ENCODE measurements around the gene CAPNS1. TPM values are rescaled to one million over a fixed set of nuclear protein-coding genes. Genes with fewer than 3 reads are reported as not detected.
"Not testable (repeated sequence)": the region's sequence is repeated elsewhere in the genome, so short reads cannot be mapped to it uniquely, and the experiment has no call there.

CAPNS1 gene
- total and polyA plus RNA-seq, 5 donors from 2014 or later = 105 to 262 (median 152) TPM

DNA sequence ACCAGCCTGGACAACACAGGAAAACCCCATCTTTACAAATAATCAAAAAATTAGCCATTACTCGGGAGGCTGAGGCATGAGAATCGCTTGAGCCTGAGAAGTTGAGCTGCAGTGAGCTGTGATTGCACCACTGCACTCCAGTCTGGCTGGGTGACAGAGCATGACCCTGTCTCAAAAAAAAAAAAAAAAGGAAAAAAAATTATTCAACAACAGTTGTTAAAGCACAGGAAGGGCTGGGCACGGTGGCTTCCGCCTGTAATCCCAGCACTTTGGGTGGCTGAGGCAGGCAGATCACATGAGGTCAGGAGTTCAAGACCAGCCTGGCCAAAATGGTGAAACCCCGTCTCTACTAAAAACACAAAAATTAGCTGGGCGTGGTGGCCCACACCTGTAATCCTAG, 8.6 kb upstream of the CAPNS1 start:
- H3K36me3 Mint-ChIP-seq; H3K27ac ChIP-seq (ENCODE audit: insufficient read depth, low read length, poor library complexity, severe bottlenecking); H3K9me3 ChIP-seq (ENCODE audit: control insufficient read depth in 2 of 2, low read length in 2 of 2); DNase-seq; H3K9me3 Mint-ChIP-seq; H3K27me3 Mint-ChIP-seq; H3K4me3 ChIP-seq (ENCODE audit: low read depth, low read length); H3K27me3 ChIP-seq (ENCODE audit: control insufficient read depth, insufficient read depth, low read length); ATAC-seq (ENCODE audit: low read depth in 2 of 2); H3K27ac Mint-ChIP-seq; H3K36me3 ChIP-seq (ENCODE audit: control insufficient read depth, insufficient read depth, low read length): not testable (repeated sequence)
- peaks cover 17% of the 10 kb centered on the region for H3K4me1 ChIP-seq (ENCODE audit: control insufficient read depth, insufficient read depth, low read length, poor library complexity, severe bottlenecking)
- H3K4me1 Mint-ChIP-seq = peaks cover 0 to 29% (median 19%) of the 10 kb centered on the region in 4 donors
- peak overlapping the region in 1 of 4 donors; percentile 85 for H3K4me3 Mint-ChIP-seq

DNA sequence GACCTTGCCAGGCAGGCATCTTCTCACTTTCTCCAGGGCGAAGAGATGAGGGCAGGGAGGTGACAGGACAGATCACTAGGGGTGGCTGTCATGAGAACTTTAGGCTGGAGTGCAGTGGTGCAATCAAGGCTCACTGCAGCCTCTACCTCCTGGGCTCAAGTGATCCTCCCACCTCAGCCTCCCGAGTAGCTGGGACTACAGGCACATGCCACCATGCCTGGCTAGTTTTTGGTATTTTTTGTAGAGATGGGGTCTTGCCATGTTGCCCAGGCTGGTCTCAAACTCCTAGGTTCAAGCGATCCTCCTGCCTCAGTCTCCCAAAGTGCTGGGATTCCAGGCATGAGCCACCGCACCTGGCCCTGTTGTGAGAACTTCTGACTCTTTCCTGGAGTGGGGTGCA, 5.0 kb upstream of the CAPNS1 start:
- H3K36me3 ChIP-seq (ENCODE audit: control insufficient read depth, insufficient read depth, low read length); H3K27me3 Mint-ChIP-seq; DNase-seq; H3K27ac ChIP-seq (ENCODE audit: insufficient read depth, low read length, poor library complexity, severe bottlenecking); ATAC-seq (ENCODE audit: low read depth in 2 of 2); H3K4me3 ChIP-seq (ENCODE audit: low read depth, low read length); H3K36me3 Mint-ChIP-seq; H3K27me3 ChIP-seq (ENCODE audit: control insufficient read depth, insufficient read depth, low read length); H3K9me3 ChIP-seq (ENCODE audit: control insufficient read depth in 2 of 2, low read length in 2 of 2); H3K9me3 Mint-ChIP-seq: not testable (repeated sequence)
- Mint-ChIP-seq H3K4me3 (peak overlapping the region in 1 of 4 donors; percentile 60), H3K4me1 (peaks cover 0 to 21% (median 12%) of the 10 kb centered on the region in 4 donors), H3K27ac (peak overlapping the region in 1 of 3 donors; percentile 77)
- H3K4me1 ChIP-seq (ENCODE audit: control insufficient read depth, insufficient read depth, low read length, poor library complexity, severe bottlenecking) = peaks cover 11% of the 10 kb centered on the region

DNA sequence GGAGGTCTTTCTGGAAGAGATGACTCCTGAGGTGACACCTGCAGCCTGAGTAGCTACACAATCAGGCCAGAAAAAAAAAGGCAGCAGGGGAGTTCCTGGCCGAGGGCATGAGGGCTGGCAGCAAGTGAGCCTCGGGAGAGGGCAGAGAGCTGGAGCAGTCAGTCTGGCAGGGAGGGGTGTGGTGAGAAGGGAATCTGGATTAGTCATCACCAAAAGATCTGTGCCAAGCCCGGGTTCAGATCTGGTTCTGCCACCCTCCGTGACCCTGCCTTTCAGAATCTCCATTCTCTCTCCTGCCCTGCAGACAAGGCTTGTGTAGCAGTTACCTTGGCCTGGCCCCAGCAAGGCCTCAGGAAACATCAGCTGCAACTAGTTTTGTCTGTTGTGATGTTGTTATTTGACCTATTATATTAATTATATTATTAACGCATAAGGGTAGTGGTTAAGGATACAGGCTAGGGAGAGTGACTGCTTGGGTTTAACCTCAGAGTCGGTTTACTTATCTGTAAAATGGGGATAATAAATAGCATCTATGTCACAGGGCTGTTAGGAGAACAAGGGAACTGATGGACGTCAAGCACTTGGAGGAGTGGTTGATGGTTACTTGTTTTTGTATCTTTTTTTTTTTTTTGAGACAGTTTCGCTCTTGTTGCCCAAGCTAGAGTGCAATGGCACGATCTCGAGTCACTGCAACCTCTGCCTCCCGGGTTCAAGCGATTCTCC, 2.7 kb upstream of the CAPNS1 start:
- ATAC-seq (ENCODE audit: low read depth in 2 of 2) (no peak), DNase-seq (peak in 1 of 3 donors; percentile 5)
- peak overlapping the region in 2 of 3 donors; percentile 8 to 70 for H3K27ac Mint-ChIP-seq
- no peaks in the 10 kb centered on the region for H3K27me3 Mint-ChIP-seq
- Histone ChIP-seq H3K4me3 (ENCODE audit: low read depth, low read length) (no peak overlapping the region), H3K9me3 (ENCODE audit: control insufficient read depth in 2 of 2, low read length in 2 of 2) (no peaks in the 10 kb centered on the region), H3K4me1 (ENCODE audit: control insufficient read depth, insufficient read depth, low read length, poor library complexity, severe bottlenecking) (peaks cover 22% of the 10 kb centered on the region), H3K27ac (ENCODE audit: insufficient read depth, low read length, poor library complexity, severe bottlenecking) (no peak overlapping the region), H3K27me3 (ENCODE audit: control insufficient read depth, insufficient read depth, low read length) (no peaks in the 10 kb centered on the region), H3K36me3 (ENCODE audit: control insufficient read depth, insufficient read depth, low read length) (no peaks in the 10 kb centered on the region)
- peak overlapping the region in 3 of 4 donors; percentile 33 to 82 (median 70) for H3K4me3 Mint-ChIP-seq
- peaks cover 0 to 4% (median 0%) of the 10 kb centered on the region in 7 donors for H3K9me3 Mint-ChIP-seq
- H3K4me1 Mint-ChIP-seq = peaks cover 8 to 24% (median 18%) of the 10 kb centered on the region in 4 donors
- peaks cover 6% of the 10 kb centered on the region for H3K36me3 Mint-ChIP-seq

DNA sequence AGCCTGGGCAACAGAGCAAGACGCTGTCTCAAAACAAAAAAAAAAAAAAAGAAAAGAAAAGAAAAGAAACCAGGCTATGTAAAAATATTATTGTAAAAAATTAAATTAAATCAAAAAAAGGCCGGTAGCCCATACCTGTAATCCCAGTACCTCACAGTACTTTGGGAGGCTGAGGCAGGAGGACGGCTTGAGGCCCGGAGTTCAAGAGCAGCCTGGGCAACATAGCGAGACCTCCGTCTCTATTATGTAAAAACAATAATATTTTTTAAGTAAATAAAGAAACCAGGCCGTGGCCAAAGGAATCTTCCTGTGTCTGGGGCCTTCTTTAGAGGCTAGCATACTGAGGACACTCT, 770 bp upstream of the CAPNS1 start:
- H3K36me3 Mint-ChIP-seq = peaks cover 12% of the 10 kb centered on the region
- Histone ChIP-seq H3K36me3 (ENCODE audit: control insufficient read depth, insufficient read depth, low read length) (peaks cover 10% of the 10 kb centered on the region), H3K4me1 (ENCODE audit: control insufficient read depth, insufficient read depth, low read length, poor library complexity, severe bottlenecking) (peaks cover 18% of the 10 kb centered on the region), H3K27me3 (ENCODE audit: control insufficient read depth, insufficient read depth, low read length) (no peaks in the 10 kb centered on the region), H3K27ac (ENCODE audit: insufficient read depth, low read length, poor library complexity, severe bottlenecking) (peak overlapping the region; percentile 81), H3K9me3 (ENCODE audit: control insufficient read depth in 2 of 2, low read length in 2 of 2) (no peaks in the 10 kb centered on the region), H3K4me3 (ENCODE audit: low read depth, low read length) (peak overlapping the region; percentile 55)
- H3K27me3 Mint-ChIP-seq = no peaks in the 10 kb centered on the region
- peak overlapping the region; percentile 89 to 94 (median 92) for H3K4me3 Mint-ChIP-seq
- DNase-seq (no peak), ATAC-seq (ENCODE audit: low read depth in 2 of 2) (no peak)
- peaks cover 0 to 4% (median 0%) of the 10 kb centered on the region in 7 donors for H3K9me3 Mint-ChIP-seq
- H3K27ac Mint-ChIP-seq = peak overlapping the region; percentile 91 to 95 (median 93)
- H3K4me1 Mint-ChIP-seq = peaks cover 8 to 20% (median 12%) of the 10 kb centered on the region in 4 donors

GRCh38 chr19:36140304-36141038, 605 bp downstream of the CAPNS1 start:
- Mint-ChIP-seq H3K27ac (peak overlapping the region; percentile 90 to 95 (median 91)), H3K36me3 (peaks cover 18% of the 10 kb centered on the region), H3K27me3 (no peaks in the 10 kb centered on the region), H3K4me1 (peaks cover 8 to 20% (median 14%) of the 10 kb centered on the region in 4 donors), H3K4me3 (peak overlapping the region; percentile 89 to 94 (median 92)), H3K9me3 (peaks cover 0 to 4% (median 0%) of the 10 kb centered on the region in 7 donors)
- H3K4me3 ChIP-seq (ENCODE audit: low read depth, low read length) = peak overlapping the region; percentile 88
- no peaks in the 10 kb centered on the region for H3K9me3 ChIP-seq (ENCODE audit: control insufficient read depth in 2 of 2, low read length in 2 of 2)
- H3K27ac ChIP-seq (ENCODE audit: insufficient read depth, low read length, poor library complexity, severe bottlenecking) = peak overlapping the region; percentile 81
- no peaks in the 10 kb centered on the region for H3K27me3 ChIP-seq (ENCODE audit: control insufficient read depth, insufficient read depth, low read length)
- peaks cover 18% of the 10 kb centered on the region for H3K4me1 ChIP-seq (ENCODE audit: control insufficient read depth, insufficient read depth, low read length, poor library complexity, severe bottlenecking)
- DNase-seq (peak in 2 of 3 donors; percentile 52 to 74), ATAC-seq (ENCODE audit: low read depth in 2 of 2) (peak; percentile 13 to 20)
- H3K36me3 ChIP-seq (ENCODE audit: control insufficient read depth, insufficient read depth, low read length) = peaks cover 21% of the 10 kb centered on the region

DNA sequence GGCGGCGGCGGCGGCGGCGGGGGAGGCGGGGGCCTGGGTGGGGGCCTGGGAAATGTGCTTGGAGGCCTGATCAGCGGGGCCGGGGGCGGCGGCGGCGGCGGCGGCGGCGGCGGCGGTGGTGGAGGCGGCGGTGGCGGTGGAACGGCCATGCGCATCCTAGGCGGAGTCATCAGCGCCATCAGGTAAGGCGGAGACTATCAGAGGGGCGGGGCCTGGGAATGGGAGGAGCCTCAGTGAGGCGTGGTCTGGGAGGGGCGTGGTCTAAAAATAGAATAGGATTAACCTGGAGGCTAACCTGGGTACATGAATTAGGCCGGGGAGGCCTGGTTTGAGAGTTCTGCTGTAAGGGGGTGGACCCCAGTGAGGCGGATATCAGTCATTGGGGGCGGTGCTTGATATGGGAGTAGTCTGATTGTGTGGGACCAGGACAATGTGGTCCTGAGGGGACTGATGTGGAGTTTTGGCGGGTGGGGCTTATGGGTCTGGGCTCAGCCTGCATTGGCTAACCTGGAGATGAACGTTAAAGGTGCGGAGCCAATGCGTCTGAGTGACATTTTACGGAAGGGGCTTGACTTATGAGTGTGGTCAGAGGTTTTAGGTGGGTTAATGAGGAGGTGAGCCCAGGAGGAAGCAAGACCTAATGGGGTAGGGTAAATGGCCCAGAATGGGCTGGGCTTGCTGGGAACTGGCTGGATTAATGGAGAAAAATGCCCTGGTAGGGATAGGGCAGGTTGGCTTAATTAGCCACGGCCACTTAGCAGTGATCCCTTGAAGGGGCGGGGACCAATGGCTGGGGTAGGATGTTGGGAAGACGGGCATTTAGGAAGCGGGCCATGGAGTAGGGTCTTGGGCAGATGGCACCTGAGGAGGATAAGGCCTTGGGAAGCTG, 1.4 kb downstream of the CAPNS1 start:
- peak overlapping the region; percentile 89 to 96 (median 92) for H3K4me3 Mint-ChIP-seq
- H3K9me3 Mint-ChIP-seq = peaks cover 0 to 4% (median 0%) of the 10 kb centered on the region in 7 donors
- Histone ChIP-seq H3K4me1 (ENCODE audit: control insufficient read depth, insufficient read depth, low read length, poor library complexity, severe bottlenecking) (peaks cover 18% of the 10 kb centered on the region), H3K36me3 (ENCODE audit: control insufficient read depth, insufficient read depth, low read length) (peaks cover 29% of the 10 kb centered on the region), H3K27ac (ENCODE audit: insufficient read depth, low read length, poor library complexity, severe bottlenecking) (peak overlapping the region; percentile 81), H3K4me3 (ENCODE audit: low read depth, low read length) (peak overlapping the region; percentile 88), H3K27me3 (ENCODE audit: control insufficient read depth, insufficient read depth, low read length) (no peaks in the 10 kb centered on the region), H3K9me3 (ENCODE audit: control insufficient read depth in 2 of 2, low read length in 2 of 2) (no peaks in the 10 kb centered on the region)
- H3K36me3 Mint-ChIP-seq = peaks cover 25% of the 10 kb centered on the region
- ATAC-seq (ENCODE audit: low read depth in 2 of 2) = peak; percentile 77 to 83
- peak overlapping the region; percentile 81 to 95 (median 91) for H3K27ac Mint-ChIP-seq
- peak; percentile 83 to 89 (median 88) for DNase-seq
- peaks cover 8 to 20% (median 14%) of the 10 kb centered on the region in 4 donors for H3K4me1 Mint-ChIP-seq
- H3K27me3 Mint-ChIP-seq = no peaks in the 10 kb centered on the region

- Mint-ChIP-seq H3K27me3 (no peaks in the 10 kb centered on the region), H3K27ac (peak overlapping the region in 2 of 3 donors; percentile 31 to 91), H3K4me3 (peak overlapping the region in 2 of 4 donors; percentile 72 to 92), H3K36me3 (peaks cover 31% of the 10 kb centered on the region), H3K9me3 (peaks cover 0 to 4% (median 0%) of the 10 kb centered on the region in 7 donors), H3K4me1 (peaks cover 8 to 16% (median 15%) of the 10 kb centered on the region in 4 donors)
- Histone ChIP-seq H3K27ac (ENCODE audit: insufficient read depth, low read length, poor library complexity, severe bottlenecking) (peak overlapping the region; percentile 81), H3K4me3 (ENCODE audit: low read depth, low read length) (no peak overlapping the region), H3K9me3 (ENCODE audit: control insufficient read depth in 2 of 2, low read length in 2 of 2) (no peaks in the 10 kb centered on the region), H3K27me3 (ENCODE audit: control insufficient read depth, insufficient read depth, low read length) (no peaks in the 10 kb centered on the region), H3K4me1 (ENCODE audit: control insufficient read depth, insufficient read depth, low read length, poor library complexity, severe bottlenecking) (peaks cover 18% of the 10 kb centered on the region), H3K36me3 (ENCODE audit: control insufficient read depth, insufficient read depth, low read length) (peaks cover 37% of the 10 kb centered on the region)
- ATAC-seq (ENCODE audit: low read depth in 2 of 2) (no peak), DNase-seq (no peak)
Measured at GRCh38 chr19:36142046-36142445, 2.2 kb downstream of the CAPNS1 start.

Measured in CD4-positive, CD25-positive, alpha-beta regulatory T cell (primary cell).